Measurements from ENCODE around the gene C16orf54.
A peak's percentile ranks its signal among the peaks of the same experiment; 100 is the strongest.
"Not testable (repeated sequence)": the region's sequence is repeated elsewhere in the genome, so short reads cannot be mapped to it uniquely, and the experiment has no call there.

C16orf54 gene

GRCh38 chr16:29745853-29746345 lies at the start of gene C16orf54:
Gene C16orf54 (minus strand): TSS chr16:29745990. CDS start chr16:29744951, 1,039 bp downstream.
- no peak for DNase-seq (ENCODE audit: low read depth)
- no peak within 1 kb of the TSS for H3K4me3 ChIP-seq (ENCODE audit: low read depth, low read length)

GRCh38 chr16:29794231-29794710 lies 48.5 kb upstream of the C16orf54 start:
- no peak for DNase-seq (ENCODE audit: low read depth)
- H3K4me3 ChIP-seq (ENCODE audit: low read depth, low read length) = no peak overlapping the region
- no peak for TF ChIP-seq CTCF (conservative IDR thresholded peaks at IDR 0.05; ENCODE audit: low read depth, low read length)

More at GRCh38 chr16:29745853-29746345, at the start of gene C16orf54:
- TF ChIP-seq CTCF (conservative IDR thresholded peaks at IDR 0.05; ENCODE audit: low read depth, low read length) = no peak

DNA sequence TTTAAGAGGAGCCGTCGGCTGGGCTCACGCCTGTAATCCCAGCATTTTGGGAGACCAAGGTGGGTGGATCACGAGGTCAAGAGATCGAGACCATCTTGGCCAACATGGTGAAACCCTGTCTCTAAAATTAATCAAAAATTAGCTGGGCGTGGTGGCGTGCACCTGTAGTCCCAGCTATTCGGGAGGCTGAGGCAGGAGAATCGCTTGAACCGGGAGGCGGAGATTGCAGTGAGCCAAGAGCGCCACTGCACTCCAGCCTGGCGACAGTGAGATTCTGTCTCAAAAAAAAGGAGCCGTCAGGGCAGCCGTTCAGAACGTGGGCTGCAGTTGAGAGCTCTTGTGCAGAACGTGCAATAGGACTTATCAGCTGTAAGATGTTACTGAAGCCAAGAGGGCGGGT lies 47.4 kb upstream of the C16orf54 start:
- DNase-seq (ENCODE audit: low read depth); H3K4me3 ChIP-seq (ENCODE audit: low read depth, low read length): not testable (repeated sequence)

GRCh38 chr16:29791845-29792807 lies 46.3 kb upstream of the C16orf54 start:
- DNase-seq (ENCODE audit: low read depth) = no peak
- TF ChIP-seq CTCF (conservative IDR thresholded peaks at IDR 0.05; ENCODE audit: low read depth, low read length) = no peak
- H3K4me3 ChIP-seq (ENCODE audit: low read depth, low read length) = no peak overlapping the region

GRCh38 chr16:29790949-29791844 lies 45.4 kb upstream of the C16orf54 start:
- peak overlapping the region; percentile 97 for H3K4me3 ChIP-seq (ENCODE audit: low read depth, low read length)
- peak; percentile 24 for DNase-seq (ENCODE audit: low read depth)
- no peak for TF ChIP-seq CTCF (conservative IDR thresholded peaks at IDR 0.05; ENCODE audit: low read depth, low read length)

- peak; percentile 75 for TF ChIP-seq CTCF (conservative IDR thresholded peaks at IDR 0.05; ENCODE audit: low read depth, low read length)
- peak within 1 kb of the TSS; percentile 97 for H3K4me3 ChIP-seq (ENCODE audit: low read depth, low read length)
- DNase-seq (ENCODE audit: low read depth) = peak; percentile 99
Observed at GRCh38 chr16:29790183-29790948, 44.6 kb upstream of the C16orf54 start, which contains the start of gene KIF22. Gene KIF22 (plus strand): TSS chr16:29790751. CDS start chr16:29790760, 9 bp downstream.

Data from choroid plexus epithelial cell (primary cell).